CD14-positive monocyte (primary cell): ENCODE results near the gene CXCL12. TPM values are rescaled to one million over a fixed set of nuclear protein-coding genes. Genes with fewer than 3 reads are reported as not detected.

Experiments used
- DNase-seq, 3 donors: peaks; one replicate each; pipeline ENCODE4 v3.0.0-alpha.2; 2011 to 2022
- H2AFZ ChIP-seq: 2 replicates; pipeline ENCODE4 v1.6.0; 2012; ENCODE audit warnings: mild to moderate bottlenecking, low read depth, low read length, inconsistent platforms; ENCODE audit not compliant: insufficient read depth, poor library complexity, severe bottlenecking
- H3K27ac ChIP-seq, 2 donors: 1 replicate in 1 of 2; 2 replicates in 1 of 2; pipeline ENCODE4 v1.5.1; 2012 to 2013; ENCODE audit warnings: low read length in 2 of 2, control low read depth in 1 of 2, inconsistent platforms in 1 of 2, low read depth in 1 of 2, mild to moderate bottlenecking in 1 of 2
- H3K27me3 ChIP-seq, 2 donors: one replicate each; pipeline versions ENCODE4 v1.6.0 to v1.6.1; 2011 to 2013; ENCODE audit warnings: low read length in 2 of 2; ENCODE audit not compliant: control insufficient read depth in 2 of 2, insufficient read depth in 2 of 2
- H3K36me3 ChIP-seq, 2 donors: replicated peaks in 1 of 2; 1 replicate in 1 of 2; 2 replicates in 1 of 2; pipeline versions ENCODE4 v1.5.1 to v1.6.1; 2012 to 2013; ENCODE audit warnings: low read length in 2 of 2, control low read depth in 1 of 2, inconsistent platforms in 1 of 2, mild to moderate bottlenecking in 1 of 2; ENCODE audit not compliant: insufficient read depth in 2 of 2, control insufficient read depth in 1 of 2
- H3K4me1 ChIP-seq, 2 donors: 1 replicate in 1 of 2; 2 replicates in 1 of 2; pipeline versions ENCODE4 v1.5.1 to v1.6.1; 2012 to 2013; ENCODE audit warnings: low read length in 2 of 2, control low read depth in 1 of 2, inconsistent platforms in 1 of 2, mild to moderate bottlenecking in 1 of 2, moderate library complexity in 1 of 2; ENCODE audit not compliant: insufficient read depth in 2 of 2, control insufficient read depth in 1 of 2
- H3K4me2 ChIP-seq: replicated peaks from 2 replicates; pipeline ENCODE3; 2012; ENCODE audit warnings: low read length, moderate library complexity, mild to moderate bottlenecking; ENCODE audit not compliant: poor library complexity, severe bottlenecking; ENCODE audit errors: extremely low read depth
- H3K4me3 ChIP-seq, 3 experiments: fragments of 200-600 bp in 1 of 3; sonication (generic) in 1 of 3; replicated peaks in 1 of 3; 1 replicate in 2 of 3; 2 replicates in 1 of 3; pipeline ENCODE4 v1.5.1; 2011 to 2013; ENCODE audit warnings: low read length in 3 of 3, mild to moderate bottlenecking in 3 of 3, control low read depth in 2 of 3, low read depth in 2 of 3, inconsistent platforms in 1 of 3, moderate library complexity in 1 of 3
- H3K79me2 ChIP-seq: 2 replicates; pipeline ENCODE4 v1.6.0; 2012; ENCODE audit warnings: mild to moderate bottlenecking, control low read depth, inconsistent platforms, low read length, moderate library complexity; ENCODE audit not compliant: insufficient read depth
- H3K9ac ChIP-seq: 2 replicates; pipeline ENCODE4 v1.6.0; 2017; ENCODE audit warnings: low read length, mild to moderate bottlenecking; ENCODE audit not compliant: insufficient read depth, poor library complexity, severe bottlenecking
- H3K9me3 ChIP-seq, 2 donors: replicated peaks in 1 of 2; 1 replicate in 1 of 2; 2 replicates in 1 of 2; pipeline versions ENCODE4 v1.5.1 to v1.6.1; 2012 to 2013; ENCODE audit warnings: low read length in 2 of 2, control low read depth in 1 of 2; ENCODE audit not compliant: control insufficient read depth in 1 of 2, insufficient read depth in 1 of 2
- H4K20me1 ChIP-seq: 2 replicates; pipeline ENCODE4 v1.6.0; 2012; ENCODE audit warnings: mild to moderate bottlenecking, low read length, control low read depth, moderate library complexity; ENCODE audit not compliant: insufficient read depth
- H3K27ac Mint-ChIP-seq, 7 donors: one replicate each; pipeline ENCODE4 v1.8.0; 2020; ENCODE audit warnings: mild to moderate bottlenecking in 7 of 7, mixed read lengths in 7 of 7, moderate library complexity in 6 of 7, inconsistent platforms in 2 of 7
- H3K27me3 Mint-ChIP-seq, 3 donors: one replicate each; pipeline ENCODE4 v1.8.0; 2021 to 2022; ENCODE audit warnings: low read depth in 3 of 3, mild to moderate bottlenecking in 3 of 3, mixed read lengths in 3 of 3, moderate library complexity in 3 of 3, inconsistent platforms in 1 of 3
- H3K36me3 Mint-ChIP-seq, 2 donors: one replicate each; pipeline ENCODE4 v1.8.0; 2020; ENCODE audit warnings: mixed read lengths in 2 of 2, inconsistent platforms in 1 of 2, mild to moderate bottlenecking in 1 of 2
- H3K4me1 Mint-ChIP-seq: one replicate; pipeline ENCODE4 v1.8.0; 2020; ENCODE audit warnings: mild to moderate bottlenecking, mixed read lengths
- H3K4me3 Mint-ChIP-seq, 2 donors: one replicate each; pipeline ENCODE4 v1.8.0; 2020; ENCODE audit warnings: mild to moderate bottlenecking in 2 of 2, mixed read lengths in 2 of 2, moderate library complexity in 1 of 2
- H3K9me3 Mint-ChIP-seq, 7 donors: one replicate each; pipeline ENCODE4 v1.8.0; 2020 to 2022; ENCODE audit warnings: mixed read lengths in 7 of 7, mild to moderate bottlenecking in 6 of 7, moderate library complexity in 6 of 7, inconsistent platforms in 2 of 7
- CTCF ChIP-seq: fragments of 200-600 bp; IDR thresholded peaks from one replicate; pipeline ENCODE4 v1.8.0; 2022; ENCODE audit warnings: antibody characterized with exemption, mild to moderate bottlenecking
- WGBS: methylation state at CpG from one replicate; pipeline ENCODE4 v1.1.5; 2013; ENCODE audit warnings: missing lambda C conversion rate; ENCODE audit not compliant: insufficient coverage; 5-methylcytosine and 5-hydroxymethylcytosine counted together
- intact Hi-C, 2 donors: fragments of 100-400 bp; cut with micrococcal nuclease; formaldehyde crosslinking; loops; one replicate each; pipeline versions ENCODE4 v1.15.0 to v1.15.1; 2023
- polyA plus RNA-seq, 3 donors: library from polyadenylated mRNA; depleted of rRNA in 1 of 3; unstranded in 2 of 3; stranded (reverse) in 1 of 3; fragments of 300-500 nt in 2 of 3; fragments of >200 nt in 1 of 3; fragmentation: Illumina TruSeq in 2 of 3; gene quantifications; 1 replicate in 2 of 3; 2 replicates in 1 of 3; pipeline ENCODE4 v1.2.3, GENCODE V29; 2012 to 2021

Gene CXCL12
- polyA plus RNA-seq, 3 donors, result 0.21 TPM; not detected in 2

- no peak for DNase-seq
Observed at GRCh38 chr10:44369296-44369695, 15.6 kb downstream of the CXCL12 start.

GRCh38 chr10:44368637-44369036 is 16.3 kb downstream of the CXCL12 start:
- no peak overlapping the region for H3K9ac ChIP-seq
- no peak overlapping the region for H3K27ac ChIP-seq
- no peaks in the 10 kb centered on the region for H3K36me3 ChIP-seq
- no peak for TF ChIP-seq CTCF
- H3K4me2 ChIP-seq, result no peak overlapping the region
- Mint-ChIP-seq H3K9me3 (peaks cover 0 to 4% (median 0%) of the 10 kb centered on the region in 7 donors), H3K36me3 (no peaks in the 10 kb centered on the region), H3K4me3 (peak overlapping the region in 1 of 2 donors; percentile 11), H3K27ac (no peak overlapping the region), H3K4me1 (peaks cover 6% of the 10 kb centered on the region), H3K27me3 (peaks cover 0 to 2% (median 0%) of the 10 kb centered on the region in 3 donors)
- H4K20me1 ChIP-seq, result no peaks in the 10 kb centered on the region
- DNase-seq, result no peak
- WGBS, result 64% methylated on average over 3 of the region's 7 CpGs
- intact Hi-C loops, result no loop called here
- H2AFZ ChIP-seq, result no peak overlapping the region
- H3K4me1 ChIP-seq, result no peaks in the 10 kb centered on the region
- H3K79me2 ChIP-seq, result no peaks in the 10 kb centered on the region
- H3K9me3 ChIP-seq, result no peaks in the 10 kb centered on the region
- no peak overlapping the region for H3K4me3 ChIP-seq
- H3K27me3 ChIP-seq, result no peaks in the 10 kb centered on the region

More at GRCh38 chr10:44369296-44369695, 15.6 kb downstream of the CXCL12 start:
- Histone ChIP-seq H3K36me3 (no peaks in the 10 kb centered on the region), H3K79me2 (no peaks in the 10 kb centered on the region), H4K20me1 (no peaks in the 10 kb centered on the region), H2AFZ (no peak overlapping the region), H3K27ac (no peak overlapping the region), H3K4me2 (no peak overlapping the region), H3K4me1 (no peaks in the 10 kb centered on the region), H3K27me3 (no peaks in the 10 kb centered on the region), H3K9ac (no peak overlapping the region), H3K9me3 (no peaks in the 10 kb centered on the region), H3K4me3 (no peak overlapping the region)
- H3K4me3 Mint-ChIP-seq, result no peak overlapping the region
- intact Hi-C loops, result no loop called here
- 100% methylated on average over 2 of the region's 6 CpGs for WGBS
- no peak overlapping the region for H3K27ac Mint-ChIP-seq
- H3K36me3 Mint-ChIP-seq, result no peaks in the 10 kb centered on the region
- H3K27me3 Mint-ChIP-seq, result peaks cover 0 to 2% (median 0%) of the 10 kb centered on the region in 3 donors
- H3K4me1 Mint-ChIP-seq, result peaks cover 6% of the 10 kb centered on the region
- no peak for TF ChIP-seq CTCF
- peaks cover 0 to 4% (median 0%) of the 10 kb centered on the region in 7 donors for H3K9me3 Mint-ChIP-seq
